Thoracic aorta (tissue), 2 donors: Measurements from ENCODE around the gene DIP2B. TPM values are rescaled to one million over a fixed set of nuclear protein-coding genes. Genes with fewer than 3 reads are reported as not detected.

ENCODE experiments used
- ATAC-seq: fragments of 150-250 bp; one replicate; pipeline ENCODE4 v1.8.0; 2017; ENCODE audit warnings: low read depth; ENCODE audit not compliant: insufficient number of reproducible peaks, low FRiP score
- DNase-seq: peaks from one replicate; pipeline ENCODE4 v3.0.0-alpha.2; 2020; ENCODE audit warnings: low spot score
- H3K27ac ChIP-seq, 2 donors: fragments of 200-600 bp; sonication (generic); 1 replicate in 1 of 2; 2 replicates in 1 of 2; pipeline ENCODE4 v1.5.1; 2016; ENCODE audit warnings: mild to moderate bottlenecking in 2 of 2, moderate library complexity in 2 of 2
- H3K27me3 ChIP-seq: fragments of 200-600 bp; sonication (generic); replicated peaks from 2 replicates; pipeline ENCODE4 v1.6.0; 2016; ENCODE audit warnings: mild to moderate bottlenecking; ENCODE audit not compliant: insufficient read depth
- H3K36me3 ChIP-seq: fragments of 200-600 bp; sonication (generic); one replicate; pipeline ENCODE4 v1.5.1; 2016
- H3K4me1 ChIP-seq, 2 donors: fragments of 200-600 bp; sonication (generic); 1 replicate in 1 of 2; 2 replicates in 1 of 2; pipeline versions ENCODE4 v1.5.1 to v1.6.0; 2016; ENCODE audit warnings: low read depth in 2 of 2, mild to moderate bottlenecking in 1 of 2; ENCODE audit not compliant: control insufficient read depth in 1 of 2
- H3K4me3 ChIP-seq: fragments of 200-600 bp; sonication (generic); 2 replicates; pipeline ENCODE4 v1.5.1; 2016; ENCODE audit warnings: mild to moderate bottlenecking
- H3K9me3 ChIP-seq: fragments of 200-600 bp; sonication (generic); 2 replicates; pipeline ENCODE4 v1.5.1; 2016
- CTCF ChIP-seq: fragments of 200-600 bp; sonication (generic); IDR thresholded peaks from one replicate; pipeline ENCODE4 v1.5.1; 2019; ENCODE audit warnings: antibody characterized with exemption
- total RNA-seq, 2 donors: library from RNA; depleted of rRNA; stranded (reverse); fragments of >200 nt; gene quantifications; one replicate each; pipeline versions ENCODE4 v1.1.0 to v1.2.3, GENCODE V29; 2016

DIP2B gene
- total RNA-seq, 2 donors from 2014 or later, result 22.3 to 22.9 TPM

GRCh38 chr12:50633955-50634354 is 129.2 kb downstream of the DIP2B start:
- TF ChIP-seq CTCF, result no peak
- Histone ChIP-seq H3K27me3 (no peaks in the 10 kb centered on the region), H3K4me1 (no peaks in the 10 kb centered on the region), H3K36me3 (no peaks in the 10 kb centered on the region), H3K4me3 (no peak overlapping the region), H3K27ac (no peak overlapping the region), H3K9me3 (no peaks in the 10 kb centered on the region)
- ATAC-seq (no peak), DNase-seq (no peak)

GRCh38 chr12:50634379-50634778 is 129.6 kb downstream of the DIP2B start:
- Histone ChIP-seq H3K9me3 (no peaks in the 10 kb centered on the region), H3K27ac (no peak overlapping the region), H3K36me3 (no peaks in the 10 kb centered on the region), H3K4me1 (no peaks in the 10 kb centered on the region), H3K27me3 (no peaks in the 10 kb centered on the region), H3K4me3 (no peak overlapping the region)
- DNase-seq, result no peak
- no peak for TF ChIP-seq CTCF
- no peak for ATAC-seq

GRCh38 chr12:50635364-50635763 is 130.6 kb downstream of the DIP2B start:
- TF ChIP-seq CTCF, result no peak
- Histone ChIP-seq H3K36me3 (no peaks in the 10 kb centered on the region), H3K27me3 (no peaks in the 10 kb centered on the region), H3K4me1 (no peaks in the 10 kb centered on the region), H3K9me3 (no peaks in the 10 kb centered on the region), H3K4me3 (no peak overlapping the region), H3K27ac (no peak overlapping the region)
- DNase-seq, result no peak
- no peak for ATAC-seq

- ATAC-seq (no peak), DNase-seq (no peak)
- no peaks in the 10 kb centered on the region for H3K9me3 ChIP-seq
- H3K4me3 ChIP-seq, result no peak overlapping the region
- H3K27me3 ChIP-seq, result no peaks in the 10 kb centered on the region
- no peak overlapping the region for H3K27ac ChIP-seq
- no peaks in the 10 kb centered on the region for H3K4me1 ChIP-seq
- no peak for TF ChIP-seq CTCF
- no peaks in the 10 kb centered on the region for H3K36me3 ChIP-seq
These were observed 131.1 kb downstream of the DIP2B start for GRCh38 chr12:50635857-50636256.

- TF ChIP-seq CTCF, result no peak
- H3K4me1 ChIP-seq, result no peaks in the 10 kb centered on the region
- no peaks in the 10 kb centered on the region for H3K9me3 ChIP-seq
- H3K4me3 ChIP-seq, result no peak overlapping the region
- no peaks in the 10 kb centered on the region for H3K36me3 ChIP-seq
- ATAC-seq (no peak), DNase-seq (no peak)
- no peak overlapping the region for H3K27ac ChIP-seq
- H3K27me3 ChIP-seq, result no peaks in the 10 kb centered on the region
These were observed 131.7 kb downstream of the DIP2B start for GRCh38 chr12:50636505-50636904.
